GM18867 (cell line): ENCODE results near the gene PRCP.
"Not testable (repeated sequence)": the region's sequence is repeated elsewhere in the genome, so short reads cannot be mapped to it uniquely, and the experiment has no call there.

ENCODE experiments used
- ATAC-seq: cut with Tn5 transposase; IDR thresholded peaks from one replicate; pipeline ENCODE4 v1.9.1; 2021; ENCODE audit warnings: mild to moderate bottlenecking, moderate library complexity; ENCODE audit not compliant: unreplicated experiment

Gene PRCP

GRCh38 chr11:82900277-82901164, at the start of gene PRCP:
Gene PRCP, minus strand, starts transcription at chr11:82900430. Its CDS starts 28 bp downstream, at chr11:82900402.
- peak; percentile 81 for ATAC-seq

GRCh38 chr11:82949352-82949751, 49.1 kb upstream of the PRCP start:
- no peak for ATAC-seq

- no peak for ATAC-seq
These were observed 45.5 kb upstream of the PRCP start for GRCh38 chr11:82945682-82946081.

GRCh38 chr11:82945041-82945440, 44.8 kb upstream of the PRCP start:
- ATAC-seq: not testable (repeated sequence)

- ATAC-seq: no peak
These were observed 44.0 kb upstream of the PRCP start for GRCh38 chr11:82944198-82944597.

GRCh38 chr11:82943430-82943829, 43.2 kb upstream of the PRCP start:
- ATAC-seq: not testable (repeated sequence)

GRCh38 chr11:82942376-82942775, 42.1 kb upstream of the PRCP start:
- ATAC-seq: no peak

GRCh38 chr11:82939456-82939855, 39.2 kb upstream of the PRCP start:
- no peak for ATAC-seq

GRCh38 chr11:82937554-82937953, 37.3 kb upstream of the PRCP start:
- no peak for ATAC-seq

GRCh38 chr11:82936261-82936660, 36.0 kb upstream of the PRCP start:
- no peak for ATAC-seq

GRCh38 chr11:82932564-82932963, 32.3 kb upstream of the PRCP start:
- no peak for ATAC-seq

GRCh38 chr11:82930734-82931133, 30.5 kb upstream of the PRCP start:
- no peak for ATAC-seq

GRCh38 chr11:82930229-82930628, 30.0 kb upstream of the PRCP start:
- ATAC-seq: peak; percentile 60

GRCh38 chr11:82929121-82929520, 28.9 kb upstream of the PRCP start:
- no peak for ATAC-seq

GRCh38 chr11:82927264-82927880, 27.1 kb upstream of the PRCP start:
- ATAC-seq: peak; percentile 79

- ATAC-seq: no peak
These were observed 24.4 kb upstream of the PRCP start for GRCh38 chr11:82924522-82925224.

- not testable (repeated sequence) for ATAC-seq
These were observed 22.4 kb upstream of the PRCP start for GRCh38 chr11:82922396-82923173.

- ATAC-seq: not testable (repeated sequence)
These were observed 20.0 kb upstream of the PRCP start for GRCh38 chr11:82920227-82920626.

- ATAC-seq: not testable (repeated sequence)
These were observed 19.6 kb upstream of the PRCP start for GRCh38 chr11:82919786-82920185.

- ATAC-seq: no peak
These were observed 8.9 kb upstream of the PRCP start for GRCh38 chr11:82909015-82909640.
